NCI-H2107 treated with DMSO at 0.1 percent for 48 hours (cell line): ENCODE measurements around the gene LTB.
"Not testable (repeated sequence)": the region's sequence is repeated elsewhere in the genome, so short reads cannot be mapped to it uniquely, and the experiment has no call there.

ENCODE experiments used
- DNase-seq: peaks from one replicate; lab custom pipeline; 2025; ENCODE audit not compliant: unreplicated experiment; lab: John Stamatoyannopoulos, UW

LTB gene

DNA sequence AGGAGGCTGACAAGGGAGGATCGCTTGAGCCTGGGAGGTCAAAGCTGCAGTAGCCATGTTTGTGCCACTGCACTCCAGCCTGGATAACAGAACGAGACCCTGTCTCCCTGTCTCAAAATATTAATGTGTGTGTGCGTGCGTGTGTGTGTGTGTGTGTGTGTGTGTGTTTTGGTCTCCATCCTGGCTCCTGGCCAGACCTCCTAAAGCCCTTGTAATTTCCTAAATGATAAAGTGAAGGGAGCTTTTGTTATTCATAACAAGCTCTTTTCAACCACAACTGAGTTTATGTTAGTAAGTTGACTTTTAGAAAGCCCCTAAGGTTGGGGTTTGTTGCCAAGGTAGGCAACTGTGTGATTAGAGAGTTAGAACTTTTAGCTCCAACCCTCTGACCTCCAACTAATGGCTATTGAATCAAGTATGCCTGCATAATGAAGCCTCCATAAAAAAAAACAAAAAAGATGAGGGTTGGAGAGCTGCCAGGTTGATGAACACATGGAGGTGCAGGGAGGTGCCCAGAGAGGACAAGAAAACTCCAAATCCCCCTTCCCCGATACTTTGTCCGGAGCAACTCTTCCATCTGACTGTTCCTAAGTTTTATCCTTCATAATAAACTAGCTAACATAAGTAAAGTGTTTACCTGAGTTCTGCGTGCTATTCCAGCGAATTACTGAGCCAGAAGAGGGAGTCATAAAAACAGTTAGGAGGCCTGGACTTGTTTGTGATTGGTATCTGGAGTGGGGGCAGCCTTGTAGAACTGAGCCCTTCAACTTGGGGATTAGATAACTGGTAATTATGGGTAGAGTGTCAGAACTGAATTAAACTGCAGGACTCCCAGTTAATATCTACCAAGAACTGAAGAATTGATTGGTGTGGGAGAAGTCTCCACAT, 27.5 kb upstream of the LTB start:
- DNase-seq = no peak

DNA sequence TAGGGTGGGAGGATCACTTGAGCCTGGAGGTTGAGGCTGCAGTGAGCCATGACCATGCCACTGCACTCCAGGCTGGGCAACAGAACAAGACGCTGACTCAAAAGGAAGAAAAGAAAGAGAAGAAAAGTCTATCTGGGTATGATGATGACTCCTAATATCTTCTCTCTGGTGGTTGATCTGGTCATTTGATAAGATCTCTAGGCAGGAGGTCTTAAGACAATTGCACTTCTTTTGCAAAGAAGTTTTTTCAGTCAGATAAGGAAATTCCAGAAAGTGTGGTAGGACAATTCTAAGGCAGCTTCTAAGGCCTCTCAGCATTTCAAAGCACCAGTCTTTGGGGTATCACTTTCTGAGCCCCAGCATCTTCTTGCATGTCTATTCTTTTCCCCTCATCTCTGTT, 25.1 kb upstream of the LTB start:
- no peak for DNase-seq

DNA sequence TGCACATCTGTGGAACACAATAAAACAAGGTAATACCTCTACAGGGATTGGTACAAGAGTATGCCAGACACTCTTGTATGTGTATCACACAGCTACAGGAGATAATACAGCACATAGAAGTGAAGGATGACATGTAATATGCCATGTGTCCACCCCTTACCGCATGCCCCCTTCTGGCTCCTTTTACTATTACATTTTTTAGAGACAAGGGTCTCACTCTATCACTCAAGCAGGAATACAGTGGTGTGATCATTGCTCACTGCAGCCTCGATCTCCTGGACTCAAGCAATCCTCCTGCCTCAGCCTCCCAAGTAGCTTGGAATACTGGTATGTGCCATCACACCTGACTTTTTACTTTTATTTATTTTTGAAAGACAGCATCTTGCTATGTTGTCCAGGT, 14.8 kb upstream of the LTB start:
- no peak for DNase-seq

DNA sequence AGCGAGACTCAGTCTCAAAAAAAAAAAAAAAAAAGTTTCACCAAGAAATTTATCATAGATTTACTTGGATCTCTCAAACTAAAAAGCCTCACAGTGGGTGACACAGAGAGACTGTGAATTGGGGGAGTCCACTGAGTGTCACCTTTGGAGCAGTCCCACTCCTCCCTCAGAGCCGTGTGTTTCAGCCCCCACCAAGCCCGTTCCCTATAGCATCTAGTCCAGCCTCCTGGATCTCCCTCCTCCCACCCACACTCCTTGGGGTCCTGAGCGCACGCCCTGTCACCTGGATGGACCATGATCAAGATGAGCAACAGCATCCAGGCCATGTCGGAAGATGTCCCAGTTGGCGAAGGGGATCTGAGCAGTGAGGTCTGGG, 10.2 kb upstream of the LTB start:
- no peak for DNase-seq

- DNase-seq = not testable (repeated sequence)
These were observed 8.5 kb upstream of the LTB start for GRCh38 chr6:31590691-31591090.

GRCh38 chr6:31588871-31589650, 6.8 kb upstream of the LTB start:
- no peak for DNase-seq

DNA sequence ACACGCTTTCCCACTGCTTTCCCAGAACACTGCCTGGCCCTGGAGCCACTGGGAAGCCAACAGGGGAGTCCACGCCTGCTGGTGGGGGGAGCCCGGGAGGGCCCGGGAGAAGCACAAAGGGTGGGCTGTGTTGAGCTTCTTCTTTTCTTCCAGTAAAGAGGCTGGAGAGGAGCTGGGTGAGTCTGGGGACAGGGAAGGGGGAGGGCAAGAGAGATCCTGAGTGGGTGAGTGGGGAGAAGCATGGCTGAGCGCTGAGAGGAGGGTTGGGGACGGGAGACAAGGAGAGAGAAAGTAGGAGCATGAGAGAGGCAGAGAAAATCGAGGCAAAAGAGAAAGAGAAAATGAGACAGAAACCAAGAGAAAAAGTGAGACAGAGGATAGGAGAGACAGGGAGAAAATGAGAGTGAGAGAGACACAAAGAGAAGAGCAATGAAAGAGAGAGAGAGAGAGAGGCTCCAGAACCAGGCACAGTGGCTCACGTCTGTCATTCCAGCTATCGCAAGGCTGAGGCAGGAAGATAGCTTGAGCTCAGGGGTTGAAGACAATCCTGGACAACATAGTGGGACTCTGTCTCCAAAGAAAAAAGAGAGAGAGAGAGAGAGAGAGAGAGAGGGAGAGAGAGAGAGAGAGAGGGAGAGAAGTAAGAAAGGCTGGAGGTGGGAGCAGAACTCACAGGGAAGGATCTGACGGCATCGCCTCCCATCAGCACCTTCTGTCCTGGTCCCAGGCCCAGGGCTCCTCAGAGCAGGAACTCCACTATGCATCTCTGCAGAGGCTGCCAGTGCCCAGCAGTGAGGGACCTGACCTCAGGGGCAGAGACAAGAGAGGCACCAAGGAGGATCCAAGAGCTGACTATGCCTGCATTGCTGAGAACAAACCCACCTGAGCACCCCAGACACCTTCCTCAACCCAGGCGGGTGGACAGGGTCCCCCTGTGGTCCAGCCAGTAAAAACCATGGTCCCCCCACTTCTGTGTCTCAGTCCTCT, 5.9 kb upstream of the LTB start:
- DNase-seq = no peak

GRCh38 chr6:31586599-31587281, 4.5 kb upstream of the LTB start:
- DNase-seq = no peak

GRCh38 chr6:31586008-31586407, 3.8 kb upstream of the LTB start, which contains the start of gene LST1:
LST1 (plus strand) TSS chr6:31586277; CDS start chr6:31587300, 1,023 bp downstream.
- DNase-seq = no peak

DNA sequence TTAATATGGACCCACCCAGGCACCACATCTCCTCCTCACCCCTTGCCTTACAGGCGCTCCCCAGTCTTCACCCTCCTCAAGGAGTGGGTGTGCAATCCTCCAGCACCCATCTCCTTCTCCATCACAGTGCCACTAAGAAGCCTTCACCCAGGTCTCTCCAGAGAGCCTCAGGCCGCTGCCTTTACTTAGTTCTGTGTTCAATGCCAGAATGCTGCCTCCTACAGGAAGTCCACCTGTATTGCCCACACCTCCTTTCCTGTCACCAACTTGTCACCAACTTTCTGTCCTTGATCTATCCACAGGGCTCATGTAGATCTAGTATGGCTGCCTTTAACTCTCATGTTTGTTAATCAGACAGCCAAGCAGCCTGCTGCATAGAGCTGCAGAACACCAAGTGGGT, 3.3 kb upstream of the LTB start:
- DNase-seq = no peak

DNA sequence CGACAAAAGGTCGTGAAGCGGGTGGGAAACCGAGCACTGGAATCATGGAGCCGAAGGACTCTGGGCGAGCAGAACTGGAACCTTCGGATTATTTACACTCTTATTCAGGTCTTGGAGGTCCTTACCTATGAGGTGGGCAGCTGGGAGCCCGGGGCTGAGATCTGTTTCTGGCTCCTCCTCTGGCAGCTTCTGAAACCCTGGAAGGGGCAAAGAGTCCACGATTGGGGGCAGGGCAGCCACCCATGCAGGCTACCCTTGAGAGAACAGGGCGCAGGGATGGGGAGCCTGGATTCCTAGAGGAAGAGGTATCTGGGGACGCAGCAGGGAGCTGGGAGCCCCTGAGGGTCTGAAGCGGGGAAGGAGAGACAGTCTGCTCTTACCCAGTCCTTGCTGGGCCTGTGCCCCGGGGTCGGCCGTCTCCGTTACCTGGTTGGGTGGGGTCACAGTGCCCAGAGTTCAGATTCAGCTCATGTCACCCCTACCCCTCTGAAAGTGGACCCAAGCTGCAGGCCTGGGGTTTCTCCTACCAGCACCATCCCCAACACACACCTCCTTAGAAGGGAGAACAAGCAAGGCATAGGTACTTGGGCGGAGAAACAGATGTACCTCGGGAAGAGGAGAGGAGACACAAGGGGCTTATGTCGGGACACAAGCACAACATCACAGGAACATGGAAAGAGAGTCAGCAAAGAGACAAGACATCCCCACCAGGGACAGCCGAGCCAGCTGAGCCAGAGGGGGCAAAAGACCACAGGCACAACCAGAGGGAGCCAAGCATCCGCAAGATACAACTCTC, 592 bp downstream of the LTB start:
- DNase-seq = no peak

GRCh38 chr6:31580807-31581433, 1.3 kb downstream of the LTB start:
- DNase-seq = peak; percentile 8

DNA sequence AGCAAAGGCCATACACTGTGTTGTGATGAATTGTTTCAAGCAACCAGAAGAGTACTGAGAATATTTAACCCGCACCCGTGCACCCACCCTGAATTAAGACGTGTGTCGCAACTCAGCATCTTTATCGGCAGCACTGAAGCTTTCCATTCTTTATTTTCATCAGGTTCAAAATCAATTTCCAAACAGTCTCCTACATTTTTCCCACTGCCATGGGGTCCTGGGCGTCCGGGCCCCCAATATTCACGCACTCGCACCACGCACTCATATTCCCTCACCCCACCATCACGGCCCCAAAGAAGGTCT, 1.8 kb downstream of the LTB start:
- no peak for DNase-seq

GRCh38 chr6:31579546-31580437, 2.4 kb downstream of the LTB start:
- DNase-seq = no peak

DNA sequence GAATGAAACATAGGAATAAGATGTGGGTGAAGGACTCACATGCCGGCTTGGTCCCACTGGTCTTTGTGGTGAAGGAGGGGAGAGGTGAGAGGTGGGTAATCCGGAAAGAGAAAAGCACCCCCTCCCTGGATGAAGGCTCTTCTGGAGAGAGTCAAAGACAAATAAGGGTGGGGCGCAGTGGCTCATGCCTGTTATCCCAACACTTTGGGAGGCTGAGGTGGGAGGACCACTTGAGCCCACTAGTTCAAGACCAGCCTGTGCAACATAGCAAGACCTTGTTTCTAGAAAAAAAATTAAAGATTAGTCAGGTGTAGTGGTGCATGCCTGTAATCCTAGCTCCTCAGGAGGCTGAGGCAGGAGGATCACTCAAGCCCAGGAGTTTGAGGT, 3.1 kb downstream of the LTB start:
- DNase-seq = no peak

DNA sequence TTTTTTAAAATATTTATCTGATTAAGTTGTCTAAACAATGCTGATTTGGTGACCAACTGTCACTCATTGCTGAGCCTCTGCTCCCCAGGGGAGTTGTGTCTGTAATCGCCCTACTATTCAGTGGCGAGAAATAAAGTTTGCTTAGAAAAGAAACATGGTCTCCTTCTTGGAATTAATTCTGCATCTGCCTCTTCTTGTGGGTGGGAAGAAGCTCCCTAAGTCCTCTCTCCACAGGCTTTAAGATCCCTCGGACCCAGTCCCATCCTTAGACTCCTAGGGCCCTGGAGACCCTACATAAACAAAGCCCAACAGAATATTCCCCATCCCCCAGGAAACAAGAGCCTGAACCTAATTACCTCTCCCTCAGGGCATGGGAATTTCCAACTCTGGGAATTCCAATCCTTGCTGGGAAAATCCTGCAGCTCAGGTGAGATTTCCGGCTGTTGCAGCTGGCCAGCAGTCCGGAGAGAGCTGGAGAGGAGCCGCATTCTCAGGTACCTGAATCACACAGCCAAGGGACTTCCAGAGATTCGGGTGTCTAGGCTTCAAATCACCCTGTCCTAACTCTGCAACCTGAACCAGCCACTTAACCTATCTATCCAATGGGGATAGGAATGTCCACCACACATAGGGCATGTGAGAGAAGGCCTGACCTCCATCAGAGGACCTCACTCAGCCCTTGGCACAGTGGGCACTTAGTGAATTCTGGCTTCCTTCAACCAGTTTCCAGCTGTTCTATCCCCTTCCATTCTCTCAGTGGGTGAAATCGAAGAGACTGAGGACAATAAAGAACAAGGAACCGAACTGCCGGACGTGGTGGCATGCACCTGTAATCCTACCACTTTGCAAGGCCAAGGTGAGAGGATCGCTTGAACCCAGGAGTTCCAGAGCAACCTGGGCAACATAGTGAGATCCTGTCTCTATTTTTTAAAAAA, 3.8 kb downstream of the LTB start:
- DNase-seq = no peak

GRCh38 chr6:31577579-31577966, 4.7 kb downstream of the LTB start:
- DNase-seq = no peak
